ENCODE data around the gene BCAS3. TPM values are rescaled to one million over a fixed set of nuclear protein-coding genes. Genes with fewer than 3 reads are reported as not detected.

BCAS3 gene
- total RNA-seq, 2 donors from 2014 or later = 28.0 to 37.7 TPM

GRCh38 chr17:61196302-61196704 lies 518.7 kb downstream of the BCAS3 start:
- no peak for DNase-seq
- H3K4me3 ChIP-seq (ENCODE audit: low read length) = no peak overlapping the region
- H3K9me3 Mint-ChIP-seq = peaks cover 4% of the 10 kb centered on the region
- no peak overlapping the region for H3K9ac ChIP-seq (ENCODE audit: extremely low read depth, low read length, poor library complexity, severe bottlenecking)
- H3K36me3 ChIP-seq (ENCODE audit: control insufficient read depth, insufficient read depth, low read length) = no peaks in the 10 kb centered on the region
- H3K4me1 ChIP-seq (ENCODE audit: control insufficient read depth, insufficient read depth, low read length) = no peaks in the 10 kb centered on the region
- WGBS, 2 experiments (ENCODE audit: insufficient coverage in 1 of 2, insufficient read length in 1 of 2) = 92 to 100% methylated on average over 5 to 7 of the region's 7 CpGs
- no peak overlapping the region for H3K4me3 Mint-ChIP-seq
- H3K9me3 ChIP-seq (ENCODE audit: control insufficient read depth, low read length) = no peaks in the 10 kb centered on the region
- H3K27ac Mint-ChIP-seq = no peak overlapping the region
- H3K36me3 Mint-ChIP-seq (ENCODE audit: low read depth) = peaks cover under 1% of the 10 kb centered on the region
- no peak overlapping the region for H3K27ac ChIP-seq (ENCODE audit: low read depth, low read length)
- no peaks in the 10 kb centered on the region for H3K27me3 ChIP-seq (ENCODE audit: control insufficient read depth, insufficient read depth, low read length, poor library complexity, severe bottlenecking)
- peaks cover 1% of the 10 kb centered on the region for H3K4me1 Mint-ChIP-seq
- TF ChIP-seq CTCF (conservative IDR thresholded peaks at IDR 0.05) = no peak
- H3K27me3 Mint-ChIP-seq (ENCODE audit: insufficient read depth) = no peaks in the 10 kb centered on the region

GRCh38 chr17:61196799-61197198 lies 519.1 kb downstream of the BCAS3 start:
- TF ChIP-seq CTCF (conservative IDR thresholded peaks at IDR 0.05) = no peak
- H3K36me3 ChIP-seq (ENCODE audit: control insufficient read depth, insufficient read depth, low read length) = no peaks in the 10 kb centered on the region

GRCh38 chr17:61199431-61200338 lies 522.0 kb downstream of the BCAS3 start:
- Mint-ChIP-seq H3K4me3 (no peak overlapping the region), H3K27ac (no peak overlapping the region), H3K36me3 (ENCODE audit: low read depth) (peaks cover 3% of the 10 kb centered on the region), H3K9me3 (no peaks in the 10 kb centered on the region), H3K4me1 (peaks cover 1% of the 10 kb centered on the region), H3K27me3 (ENCODE audit: insufficient read depth) (no peaks in the 10 kb centered on the region)
- no peaks in the 10 kb centered on the region for H3K27me3 ChIP-seq (ENCODE audit: control insufficient read depth, insufficient read depth, low read length, poor library complexity, severe bottlenecking)
- H3K4me3 ChIP-seq (ENCODE audit: low read length) = no peak overlapping the region
- no peaks in the 10 kb centered on the region for H3K9me3 ChIP-seq (ENCODE audit: control insufficient read depth, low read length)
- 99 to 100% methylated on average over 2 to 4 of the region's 4 CpGs for WGBS, 2 experiments (ENCODE audit: insufficient coverage in 1 of 2, insufficient read length in 1 of 2)
- H3K9ac ChIP-seq (ENCODE audit: extremely low read depth, low read length, poor library complexity, severe bottlenecking) = no peak overlapping the region
- no peak overlapping the region for H3K27ac ChIP-seq (ENCODE audit: low read depth, low read length)
- H3K36me3 ChIP-seq (ENCODE audit: control insufficient read depth, insufficient read depth, low read length) = no peaks in the 10 kb centered on the region
- H3K4me1 ChIP-seq (ENCODE audit: control insufficient read depth, insufficient read depth, low read length) = no peaks in the 10 kb centered on the region
- TF ChIP-seq CTCF (conservative IDR thresholded peaks at IDR 0.05) = no peak
- DNase-seq = no peak

More at GRCh38 chr17:61196799-61197198, 519.1 kb downstream of the BCAS3 start:
- Mint-ChIP-seq H3K4me1 (peaks cover 1% of the 10 kb centered on the region), H3K4me3 (no peak overlapping the region), H3K9me3 (peaks cover 4% of the 10 kb centered on the region), H3K36me3 (ENCODE audit: low read depth) (peaks cover 3% of the 10 kb centered on the region), H3K27me3 (ENCODE audit: insufficient read depth) (no peaks in the 10 kb centered on the region), H3K27ac (no peak overlapping the region)
- H3K9me3 ChIP-seq (ENCODE audit: control insufficient read depth, low read length) = no peaks in the 10 kb centered on the region
- no peak overlapping the region for H3K27ac ChIP-seq (ENCODE audit: low read depth, low read length)
- WGBS, 2 experiments (ENCODE audit: insufficient coverage in 1 of 2, insufficient read length in 1 of 2) = 100% methylated on average over 2 of the region's 3 CpGs; no CpG with 5 or more reads in 1 of the 2 experiments
- no peaks in the 10 kb centered on the region for H3K27me3 ChIP-seq (ENCODE audit: control insufficient read depth, insufficient read depth, low read length, poor library complexity, severe bottlenecking)
- DNase-seq = no peak
- H3K9ac ChIP-seq (ENCODE audit: extremely low read depth, low read length, poor library complexity, severe bottlenecking) = no peak overlapping the region
- no peaks in the 10 kb centered on the region for H3K4me1 ChIP-seq (ENCODE audit: control insufficient read depth, insufficient read depth, low read length)
- H3K4me3 ChIP-seq (ENCODE audit: low read length) = no peak overlapping the region
